AML-193 (cell line): ENCODE measurements around the gene TGM5.
A peak's percentile ranks its signal among the peaks of the same experiment; 100 is the strongest.
"Not testable (repeated sequence)": the region's sequence is repeated elsewhere in the genome, so short reads cannot be mapped to it uniquely, and the experiment has no call there.

ENCODE experiments used
- DNase-seq, 2 experiments: peaks; one replicate each; lab custom pipeline; 2025; lab: John Stamatoyannopoulos, UW

Gene TGM5

GRCh38 chr15:43266834-43267233 lies at the start of gene TGM5:
TGM5 (minus strand) TSS chr15:43266928; CDS start chr15:43266849, 79 bp downstream.
- DNase-seq = no peak

- DNase-seq = no peak
These were observed 47.4 kb upstream of the TGM5 start for GRCh38 chr15:43314171-43314570.

- DNase-seq = no peak
These were observed 45.6 kb upstream of the TGM5 start for GRCh38 chr15:43312378-43312777.

GRCh38 chr15:43302205-43302817 lies 35.6 kb upstream of the TGM5 start, which contains the start of gene TGM7:
TGM7 (minus strand) TSS chr15:43302255.
- no peak for DNase-seq

- DNase-seq = no peak
These were observed 33.2 kb upstream of the TGM5 start for GRCh38 chr15:43299884-43300283.

- DNase-seq = no peak
These were observed 32.7 kb upstream of the TGM5 start for GRCh38 chr15:43299411-43299810.

- DNase-seq = no peak
These were observed 27.5 kb upstream of the TGM5 start for GRCh38 chr15:43294091-43294706.

GRCh38 chr15:43293432-43293831 lies 26.7 kb upstream of the TGM5 start:
- DNase-seq = no peak

GRCh38 chr15:43292375-43293078 lies 25.8 kb upstream of the TGM5 start:
- no peak for DNase-seq

GRCh38 chr15:43289656-43290055 lies 22.9 kb upstream of the TGM5 start:
- DNase-seq = not testable (repeated sequence)

GRCh38 chr15:43287254-43287653 lies 20.5 kb upstream of the TGM5 start:
- no peak for DNase-seq

GRCh38 chr15:43286074-43286473 lies 19.3 kb upstream of the TGM5 start:
- no peak for DNase-seq

GRCh38 chr15:43285609-43286037 lies 18.9 kb upstream of the TGM5 start:
- peak; percentile 63 to 69 for DNase-seq

GRCh38 chr15:43283526-43283925 lies 16.8 kb upstream of the TGM5 start:
- no peak for DNase-seq

GRCh38 chr15:43281926-43282602 lies 15.3 kb upstream of the TGM5 start:
- no peak for DNase-seq

- DNase-seq = no peak
These were observed 14.3 kb upstream of the TGM5 start for GRCh38 chr15:43280996-43281395.

- DNase-seq = no peak
These were observed 12.8 kb upstream of the TGM5 start for GRCh38 chr15:43279496-43279895.

- no peak for DNase-seq
These were observed 12.1 kb upstream of the TGM5 start for GRCh38 chr15:43278869-43279268.

GRCh38 chr15:43277901-43278300 lies 11.2 kb upstream of the TGM5 start:
- no peak for DNase-seq

- no peak for DNase-seq
These were observed 10.6 kb upstream of the TGM5 start for GRCh38 chr15:43277231-43277823.

- no peak for DNase-seq
These were observed 10.0 kb upstream of the TGM5 start for GRCh38 chr15:43276563-43277200.
